HEK293 (cell line): Measurements from ENCODE around the gene DDX23.

Experiments used
- CTCF ChIA-PET: fragments of 350-600 bp; formaldehyde crosslinking; extraction: SDS; loops from one replicate; lab custom pipeline; 2021; ENCODE audit warnings: antibody characterized with exemption; lab: Yijun Ruan, JAX
- POLR2A ChIA-PET: fragments of 300-600 bp; formaldehyde crosslinking; extraction: SDS; loops from one replicate; lab custom pipeline; 2020; ENCODE audit warnings: antibody characterized with exemption, inconsistent platforms; lab: Yijun Ruan, JAX
- H3K27ac ChIP-seq: fragments of 200-500 bp; sonication (Bioruptor generic); 2 replicates; pipeline ENCODE4 v1.5.1; 2014; ENCODE audit warnings: low read depth, low read length, control low read depth, inconsistent platforms; ENCODE audit errors: extremely low read depth
- H3K36me3 ChIP-seq, 2 experiments: fragments of 200-500 bp in 1 of 2; sonication (Bioruptor generic) in 1 of 2; 1 replicate in 1 of 2; 2 replicates in 1 of 2; pipeline ENCODE4 v1.5.1; 2014 to 2017; ENCODE audit warnings: inconsistent platforms in 2 of 2, low read length in 2 of 2; ENCODE audit not compliant: control insufficient read depth in 2 of 2, insufficient read depth in 1 of 2
- H3K4me1 ChIP-seq: fragments of 200-500 bp; sonication (Bioruptor generic); 2 replicates; pipeline ENCODE4 v1.5.1; 2014; ENCODE audit warnings: mild to moderate bottlenecking, low read length, inconsistent platforms; ENCODE audit not compliant: control insufficient read depth, insufficient read depth
- H3K4me3 ChIP-seq: 2 replicates; pipeline ENCODE4 v1.5.1; 2011; ENCODE audit warnings: low read depth, mild to moderate bottlenecking, control low read depth, low read length, moderate library complexity
- H3K9me3 ChIP-seq: fragments of 200-500 bp; sonication (Bioruptor generic); 2 replicates; pipeline ENCODE4 v1.5.1; 2014; ENCODE audit warnings: low read depth, low read length, inconsistent platforms; ENCODE audit not compliant: control insufficient read depth, insufficient read depth
- ATF2 ChIP-seq: fragments of 450-650 bp; formaldehyde crosslinking; IDR thresholded peaks from 2 replicates; pipeline ENCODE4 v1.5.1; 2016; ENCODE audit warnings: missing biosample characterization, missing genetic modification characterization, low read depth
- MYNN ChIP-seq: fragments of 450-650 bp; formaldehyde crosslinking; IDR thresholded peaks from 2 replicates; pipeline ENCODE4 v1.5.1; 2016; ENCODE audit warnings: missing biosample characterization, missing genetic modification characterization, borderline replicate concordance
- SP7 ChIP-seq: fragments of 450-650 bp; formaldehyde crosslinking; IDR thresholded peaks from 2 replicates; pipeline ENCODE4 v1.5.1; 2016; ENCODE audit warnings: missing biosample characterization, missing genetic modification characterization
- ZBTB48 ChIP-seq: fragments of 450-650 bp; formaldehyde crosslinking; IDR thresholded peaks from 2 replicates; pipeline ENCODE4 v1.5.1; 2016; ENCODE audit warnings: missing biosample characterization, missing genetic modification characterization
- ZNF266 ChIP-seq: fragments of 450-650 bp; formaldehyde crosslinking; IDR thresholded peaks from 2 replicates; pipeline ENCODE4 v1.5.1; 2016; ENCODE audit warnings: missing biosample characterization, missing genetic modification characterization, low read depth
- ZNF292 ChIP-seq: fragments of 450-650 bp; formaldehyde crosslinking; IDR thresholded peaks from 2 replicates; pipeline ENCODE4 v1.5.1; 2016; ENCODE audit warnings: low read depth, missing biosample characterization, missing genetic modification characterization, borderline replicate concordance
- ZNF398 ChIP-seq: fragments of 450-650 bp; formaldehyde crosslinking; IDR thresholded peaks from 2 replicates; pipeline ENCODE4 v1.5.1; 2017; ENCODE audit warnings: missing biosample characterization, missing genetic modification characterization
- ZNF433 ChIP-seq: fragments of 450-650 bp; formaldehyde crosslinking; IDR thresholded peaks from 2 replicates; pipeline ENCODE4 v1.5.1; 2016; ENCODE audit warnings: missing biosample characterization, missing genetic modification characterization, low read depth
- ZNF449 ChIP-seq: fragments of 450-650 bp; formaldehyde crosslinking; IDR thresholded peaks from 2 replicates; pipeline ENCODE4 v1.5.1; 2017; ENCODE audit warnings: missing biosample characterization, mild to moderate bottlenecking, missing genetic modification characterization, moderate library complexity
- ZNF473 ChIP-seq: fragments of 450-650 bp; formaldehyde crosslinking; IDR thresholded peaks from 2 replicates; pipeline ENCODE4 v1.5.1; 2017; ENCODE audit warnings: missing biosample characterization, missing genetic modification characterization
- ZNF518A ChIP-seq: fragments of 450-650 bp; formaldehyde crosslinking; conservative IDR thresholded peaks from 2 replicates; pipeline ENCODE4 v1.5.1; 2016; ENCODE audit warnings: low read depth, missing biosample characterization, missing genetic modification characterization
- ZNF555 ChIP-seq: fragments of 450-650 bp; formaldehyde crosslinking; conservative IDR thresholded peaks from 2 replicates; pipeline ENCODE4 v1.5.1; 2017; ENCODE audit warnings: missing biosample characterization, mild to moderate bottlenecking, missing genetic modification characterization, inconsistent platforms
- ZNF645 ChIP-seq: fragments of 450-650 bp; formaldehyde crosslinking; IDR thresholded peaks from 2 replicates; pipeline ENCODE4; 2016; ENCODE audit warnings: missing biosample characterization, missing genetic modification characterization
- ZNF670 ChIP-seq: fragments of 450-650 bp; formaldehyde crosslinking; IDR thresholded peaks from 2 replicates; pipeline ENCODE4 v1.5.1; 2016; ENCODE audit warnings: missing biosample characterization, missing genetic modification characterization, low read depth
- TF ChIP-seq, protein P1 (sequence below): fragments of 450-650 bp; formaldehyde crosslinking; IDR thresholded peaks from 2 replicates; pipeline ENCODE4 v1.5.1; 2017; ENCODE audit warnings: missing biosample characterization, missing genetic modification characterization
- TF ChIP-seq, protein P2 (sequence below): fragments of 450-650 bp; formaldehyde crosslinking; IDR thresholded peaks from 2 replicates; pipeline ENCODE4 v1.5.1; 2017; ENCODE audit warnings: missing biosample characterization, missing genetic modification characterization

DDX23 gene

DNA sequence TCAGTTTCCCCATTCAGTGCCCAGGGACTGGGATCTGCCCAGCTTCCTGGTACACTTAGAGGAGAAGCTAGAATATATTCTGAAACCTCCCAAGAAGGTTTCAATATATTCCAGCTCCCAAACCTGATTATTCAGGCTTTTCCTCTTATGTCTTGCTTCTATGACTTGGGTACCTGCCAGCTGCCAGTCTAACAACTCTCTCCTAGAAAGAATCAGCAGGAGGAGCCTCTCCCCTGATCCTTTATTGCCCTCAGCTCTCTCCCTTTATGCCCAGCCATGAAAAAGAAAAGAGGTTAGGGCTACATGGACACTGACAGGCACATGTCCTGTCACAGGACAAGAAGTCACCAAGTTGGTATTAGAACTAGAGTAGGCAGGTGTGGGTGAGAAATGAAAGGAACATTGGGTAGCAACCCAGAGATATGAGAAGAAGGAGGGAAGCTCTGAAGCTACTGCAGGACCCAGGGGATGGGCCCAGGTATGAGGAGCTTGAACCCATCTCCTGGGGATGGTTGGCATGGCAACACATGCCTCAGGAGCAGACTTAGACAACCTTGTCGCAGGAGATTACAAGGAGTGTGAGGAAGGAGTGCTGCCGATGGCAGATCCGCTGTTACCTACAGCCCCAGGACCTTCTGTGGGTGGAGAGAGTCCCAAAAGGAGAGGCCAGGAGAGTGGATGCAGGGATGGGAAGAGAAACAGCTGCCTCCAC lies 35.7 kb downstream of the DDX23 start (continued):
- TF ChIP-seq, protein P1, sequence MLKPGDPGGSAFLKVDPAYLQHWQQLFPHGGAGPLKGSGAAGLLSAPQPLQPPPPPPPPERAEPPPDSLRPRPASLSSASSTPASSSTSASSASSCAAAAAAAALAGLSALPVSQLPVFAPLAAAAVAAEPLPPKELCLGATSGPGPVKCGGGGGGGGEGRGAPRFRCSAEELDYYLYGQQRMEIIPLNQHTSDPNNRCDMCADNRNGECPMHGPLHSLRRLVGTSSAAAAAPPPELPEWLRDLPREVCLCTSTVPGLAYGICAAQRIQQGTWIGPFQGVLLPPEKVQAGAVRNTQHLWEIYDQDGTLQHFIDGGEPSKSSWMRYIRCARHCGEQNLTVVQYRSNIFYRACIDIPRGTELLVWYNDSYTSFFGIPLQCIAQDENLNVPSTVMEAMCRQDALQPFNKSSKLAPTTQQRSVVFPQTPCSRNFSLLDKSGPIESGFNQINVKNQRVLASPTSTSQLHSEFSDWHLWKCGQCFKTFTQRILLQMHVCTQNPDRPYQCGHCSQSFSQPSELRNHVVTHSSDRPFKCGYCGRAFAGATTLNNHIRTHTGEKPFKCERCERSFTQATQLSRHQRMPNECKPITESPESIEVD (tag by site-specific recombination) = no peak
- TF ChIP-seq ZNF555 (tag by site-specific recombination) (no peak), ZNF433 (tag by site-specific recombination) (no peak), ATF2 (tag by site-specific recombination) (no peak), ZNF645 (no peak)

DNA sequence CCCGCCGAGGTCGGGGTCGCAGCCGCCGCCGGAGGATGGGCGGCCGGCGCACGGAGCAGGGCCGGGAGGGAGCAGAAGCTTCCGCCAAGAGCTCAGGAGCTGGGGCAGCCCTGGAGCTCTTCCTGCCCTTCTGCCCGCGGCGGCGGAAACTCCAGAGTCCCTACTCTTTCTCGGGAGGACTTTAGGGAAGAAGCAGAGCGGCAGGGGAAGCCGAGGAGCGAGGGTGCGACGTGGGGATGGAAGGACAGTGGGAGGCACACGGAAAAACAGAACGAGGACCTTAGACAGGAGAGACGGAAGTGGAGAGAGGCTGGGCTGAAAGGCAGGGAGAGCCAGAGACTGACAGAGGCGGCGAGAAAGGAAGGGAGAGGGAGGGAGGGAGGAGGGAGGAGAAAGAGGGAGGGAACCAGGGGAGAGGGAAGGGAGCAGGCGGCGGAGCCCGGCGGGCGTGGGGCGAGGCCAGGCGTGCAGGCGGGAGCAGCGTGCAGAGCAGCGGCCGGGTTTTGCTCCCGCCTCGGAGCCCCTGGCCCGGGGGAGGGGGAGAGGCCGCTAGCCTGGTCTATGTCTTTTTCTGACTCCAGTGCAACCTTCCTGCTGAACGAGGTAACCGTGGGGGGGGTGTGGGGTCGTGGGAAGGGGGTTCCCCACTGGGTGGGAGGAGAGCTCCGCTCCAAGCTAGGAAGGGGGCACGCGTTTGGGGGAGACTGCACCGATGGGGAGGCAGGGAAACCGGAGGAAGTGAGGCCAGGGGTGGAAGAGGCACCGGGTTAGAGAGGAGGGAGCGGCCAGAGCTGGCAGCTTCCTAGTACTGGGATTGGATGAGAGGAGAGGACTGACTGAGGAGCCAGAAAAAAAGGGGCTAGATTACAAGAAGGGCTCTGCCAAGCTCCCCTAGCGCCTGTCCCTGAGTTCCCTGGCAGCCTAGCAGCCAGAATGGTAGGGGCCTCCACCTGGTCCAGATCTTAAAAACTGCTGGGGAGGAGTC lies 36.5 kb downstream of the DDX23 start:
- POLR2A ChIA-PET = interaction anchor here (0.6 to 2.3 kb wide), 9 partner anchors 11 to 466 kb away, joined by 3 to 12 read pairs (median 6); partner anchors contain the start of genes ADCY6 and DDX23
- Histone ChIP-seq H3K4me1 (peaks cover 3% of the 10 kb centered on the region; the same call in 1 of the 2 replicates), H3K36me3 (no peaks in the 10 kb centered on the region), H3K9me3 (no peaks in the 10 kb centered on the region), H3K4me3 (peak overlapping the region; percentile 63), H3K27ac (peak overlapping the region; percentile 79; the same call in 1 of the 2 replicates)
- CTCF ChIA-PET = interaction anchor here (0.5 to 7.1 kb wide), 43 partner anchors 10 to 1098 kb away, joined by 3 to 53 read pairs (median 4); partner anchors contain the start of genes ADCY6 and DDX23
- peak; percentile 82; the same call in 1 of the 2 replicates for TF ChIP-seq SP7 (tag by site-specific recombination)
- TF ChIP-seq ZNF398 (tag by site-specific recombination) = peak; percentile 100
- no peak for TF ChIP-seq ZNF292 (tag by site-specific recombination)
- TF ChIP-seq ZNF518A (tag by site-specific recombination) = no peak
- TF ChIP-seq ZNF670 (tag by site-specific recombination) = no peak
- TF ChIP-seq ZNF449 (tag by site-specific recombination) = no peak
- TF ChIP-seq, protein P2, sequence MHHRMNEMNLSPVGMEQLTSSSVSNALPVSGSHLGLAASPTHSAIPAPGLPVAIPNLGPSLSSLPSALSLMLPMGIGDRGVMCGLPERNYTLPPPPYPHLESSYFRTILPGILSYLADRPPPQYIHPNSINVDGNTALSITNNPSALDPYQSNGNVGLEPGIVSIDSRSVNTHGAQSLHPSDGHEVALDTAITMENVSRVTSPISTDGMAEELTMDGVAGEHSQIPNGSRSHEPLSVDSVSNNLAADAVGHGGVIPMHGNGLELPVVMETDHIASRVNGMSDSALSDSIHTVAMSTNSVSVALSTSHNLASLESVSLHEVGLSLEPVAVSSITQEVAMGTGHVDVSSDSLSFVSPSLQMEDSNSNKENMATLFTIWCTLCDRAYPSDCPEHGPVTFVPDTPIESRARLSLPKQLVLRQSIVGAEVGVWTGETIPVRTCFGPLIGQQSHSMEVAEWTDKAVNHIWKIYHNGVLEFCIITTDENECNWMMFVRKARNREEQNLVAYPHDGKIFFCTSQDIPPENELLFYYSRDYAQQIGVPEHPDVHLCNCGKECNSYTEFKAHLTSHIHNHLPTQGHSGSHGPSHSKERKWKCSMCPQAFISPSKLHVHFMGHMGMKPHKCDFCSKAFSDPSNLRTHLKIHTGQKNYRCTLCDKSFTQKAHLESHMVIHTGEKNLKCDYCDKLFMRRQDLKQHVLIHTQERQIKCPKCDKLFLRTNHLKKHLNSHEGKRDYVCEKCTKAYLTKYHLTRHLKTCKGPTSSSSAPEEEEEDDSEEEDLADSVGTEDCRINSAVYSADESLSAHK (tag by site-specific recombination) = no peak
- no peak for TF ChIP-seq ZNF473 (tag by site-specific recombination)
- TF ChIP-seq ZNF266 (tag by site-specific recombination) = no peak
- peak; percentile 96 for TF ChIP-seq ZBTB48 (tag by site-specific recombination)
- no peak for TF ChIP-seq MYNN (tag by site-specific recombination)
